Stomach (tissue), 9 donors: ENCODE results near the gene ATP12A. TPM values are rescaled to one million over a fixed set of nuclear protein-coding genes. Genes with fewer than 3 reads are reported as not detected.
A peak's percentile ranks its signal among the peaks of the same experiment; 100 is the strongest.

Source experiments
- DNase-seq, 2 donors: peaks; one replicate each; pipeline versions ENCODE4 v3.0.0 to v3.0.0-alpha.2; 2013 to 2019
- H3K27ac ChIP-seq, 5 donors: fragments of 200-600 bp in 4 of 5; sonication (generic) in 4 of 5; one replicate each; pipeline ENCODE4 v1.5.1; 2013 to 2019; ENCODE audit warnings: mild to moderate bottlenecking in 1 of 5, moderate library complexity in 1 of 5
- H3K27me3 ChIP-seq, 3 donors: fragments of 200-600 bp; sonication (generic); one replicate each; pipeline ENCODE4 v1.5.1; 2017 to 2019; ENCODE audit warnings: mixed run types in 1 of 3
- H3K36me3 ChIP-seq, 4 donors: fragments of 200-600 bp; sonication (generic); 1 replicate in 3 of 4; 2 replicates in 1 of 4; pipeline ENCODE4 v1.5.1; 2016 to 2019
- H3K4me1 ChIP-seq, 4 donors: fragments of 200-600 bp; sonication (generic); one replicate each; pipeline ENCODE4 v1.5.1; 2016 to 2019
- H3K4me3 ChIP-seq, 4 donors: fragments of 200-600 bp; sonication (generic) in 3 of 4; one replicate each; pipeline ENCODE4 v1.5.1; 2016 to 2019; ENCODE audit warnings: mild to moderate bottlenecking in 1 of 4
- H3K9me3 ChIP-seq, 4 donors: fragments of 200-600 bp; sonication (generic); one replicate each; pipeline ENCODE4 v1.5.1; 2016 to 2019
- EP300 ChIP-seq: sonication (generic); formaldehyde crosslinking; IDR thresholded peaks from one replicate; pipeline ENCODE4 v1.6.1; 2017; ENCODE audit warnings: antibody characterized with exemption
- POLR2A ChIP-seq, 4 donors: fragments of 450-650 bp; IDR thresholded peaks; one replicate each; pipeline ENCODE4 v1.6.1; 2016; ENCODE audit warnings: antibody characterized with exemption in 4 of 4, control low read depth in 2 of 4, mild to moderate bottlenecking in 1 of 4, moderate library complexity in 1 of 4
- POLR2AphosphoS5 ChIP-seq, 3 donors: sonication (generic); formaldehyde crosslinking; IDR thresholded peaks; one replicate each; pipeline ENCODE4 v1.6.1; 2016; ENCODE audit warnings: antibody characterized with exemption in 3 of 3
- WGBS, 5 donors: extraction: QIAGEN DNeasy Blood & Tissue Kit in 3 of 5; methylation state at CpG; one replicate each; pipeline versions ENCODE4 v1.1.5 to v1.1.7; 2013 to 2018; 5-methylcytosine and 5-hydroxymethylcytosine counted together
- intact Hi-C: fragments of 100-400 bp; cut with DNase I; formaldehyde crosslinking; loops from one replicate; pipeline ENCODE4 v1.15.1; 2023; ENCODE audit warnings: low total_unique reads
- polyA plus RNA-seq, 3 donors: library from polyadenylated mRNA; stranded (reverse); fragments of 200-250 nt; gene quantifications; one replicate each; pipeline ENCODE4 v1.2.3, GENCODE V29; 2013
- total RNA-seq, 5 donors: library from RNA; depleted of rRNA; stranded (reverse); fragments of >200 nt; gene quantifications; one replicate each; pipeline versions ENCODE4 v1.1.0 to v1.2.3, GENCODE V29; 2014 to 2016
- TF ChIP-seq, protein P1 (sequence below), 7 experiments: fragments of 450-650 bp in 4 of 7; fragments of 200-600 bp in 3 of 7; sonication (generic) in 3 of 7; IDR thresholded peaks; one replicate each; pipeline ENCODE4 v1.5.1; 2016 to 2019; ENCODE audit warnings: antibody characterized with exemption in 7 of 7, control low read depth in 2 of 7, mild to moderate bottlenecking in 1 of 7
- donor health status: healthy with polysubstance abuse.
- donor health status: Bipolar disorder and iron deficiency.
- donor health status: healthy.

ATP12A gene
- total and polyA plus RNA-seq, 8 donors, result 0.08 TPM; not detected in 7

DNA sequence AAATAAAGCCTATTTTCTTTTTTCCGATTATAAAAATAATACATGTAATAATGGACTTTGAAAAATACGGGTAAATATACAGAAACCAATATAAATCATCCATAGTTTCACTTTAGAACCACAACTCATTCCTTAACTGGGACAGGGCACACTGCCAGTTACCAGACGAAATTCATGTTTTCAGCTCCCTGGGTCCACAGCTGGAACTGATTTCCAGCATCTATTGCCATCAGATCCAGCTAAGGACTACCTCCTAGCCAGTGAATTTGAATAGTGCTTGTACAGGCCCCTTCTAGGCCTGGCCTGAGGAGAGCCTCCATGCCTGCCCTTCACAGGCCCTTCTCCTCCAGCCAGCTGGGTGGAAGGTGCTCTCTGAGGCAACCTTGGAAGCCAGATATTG, 30.0 kb upstream of the ATP12A start:
- peak in 1 of 2 donors; percentile 56 for DNase-seq
- TF ChIP-seq EP300 (no peak), POLR2AphosphoS5 (IDR thresholded peaks at IDR 0.05) (no peak), POLR2A (IDR thresholded peaks at IDR 0.05) (no peak)
- TF ChIP-seq, protein P1, sequence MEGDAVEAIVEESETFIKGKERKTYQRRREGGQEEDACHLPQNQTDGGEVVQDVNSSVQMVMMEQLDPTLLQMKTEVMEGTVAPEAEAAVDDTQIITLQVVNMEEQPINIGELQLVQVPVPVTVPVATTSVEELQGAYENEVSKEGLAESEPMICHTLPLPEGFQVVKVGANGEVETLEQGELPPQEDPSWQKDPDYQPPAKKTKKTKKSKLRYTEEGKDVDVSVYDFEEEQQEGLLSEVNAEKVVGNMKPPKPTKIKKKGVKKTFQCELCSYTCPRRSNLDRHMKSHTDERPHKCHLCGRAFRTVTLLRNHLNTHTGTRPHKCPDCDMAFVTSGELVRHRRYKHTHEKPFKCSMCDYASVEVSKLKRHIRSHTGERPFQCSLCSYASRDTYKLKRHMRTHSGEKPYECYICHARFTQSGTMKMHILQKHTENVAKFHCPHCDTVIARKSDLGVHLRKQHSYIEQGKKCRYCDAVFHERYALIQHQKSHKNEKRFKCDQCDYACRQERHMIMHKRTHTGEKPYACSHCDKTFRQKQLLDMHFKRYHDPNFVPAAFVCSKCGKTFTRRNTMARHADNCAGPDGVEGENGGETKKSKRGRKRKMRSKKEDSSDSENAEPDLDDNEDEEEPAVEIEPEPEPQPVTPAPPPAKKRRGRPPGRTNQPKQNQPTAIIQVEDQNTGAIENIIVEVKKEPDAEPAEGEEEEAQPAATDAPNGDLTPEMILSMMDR (IDR thresholded peaks at IDR 0.05), result no peak
- no peaks in the 10 kb centered on the region for H3K9me3 ChIP-seq
- H3K27ac ChIP-seq, result no peak overlapping the region
- WGBS, 5 donors, result 46 to 68% (median 52%) methylated on average over 3 of the region's 3 CpGs
- H3K36me3 ChIP-seq, result no peaks in the 10 kb centered on the region
- no peak overlapping the region for H3K4me3 ChIP-seq
- H3K4me1 ChIP-seq, result peaks cover 0 to 8% (median 0%) of the 10 kb centered on the region in 4 donors
- H3K27me3 ChIP-seq, result no peaks in the 10 kb centered on the region
- intact Hi-C loops, result no loop called here

DNA sequence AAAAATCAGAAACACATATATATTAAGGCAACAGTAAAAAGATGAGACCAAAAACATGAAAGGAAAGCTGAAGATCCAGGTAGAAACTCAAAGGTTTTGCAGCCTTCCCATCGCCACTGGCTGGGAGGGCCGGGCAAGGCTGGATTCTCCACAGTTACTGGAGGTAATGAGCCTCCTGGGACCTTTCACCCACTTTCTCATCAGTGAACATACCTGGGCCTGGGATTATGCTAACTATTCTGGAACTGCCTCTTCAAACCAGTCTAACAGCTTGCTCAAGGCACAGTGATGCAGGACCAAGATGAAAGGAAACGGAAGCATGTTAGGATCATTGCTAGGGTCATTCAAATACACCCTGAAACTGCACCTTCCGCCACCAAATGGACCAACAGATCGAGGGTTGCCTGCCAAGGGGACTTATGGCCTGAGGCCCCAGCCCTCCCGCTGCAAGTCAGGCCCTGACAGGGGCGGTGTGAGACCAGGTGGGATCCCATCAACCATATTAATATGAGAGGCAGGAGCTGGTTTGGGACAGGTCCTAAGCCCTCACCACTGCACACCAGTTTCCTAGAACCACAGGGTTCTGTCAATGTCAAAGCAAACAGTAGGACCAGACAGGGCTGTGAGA, 28.4 kb upstream of the ATP12A start:
- no peak overlapping the region for H3K27ac ChIP-seq
- peak in 1 of 2 donors; percentile 81 for DNase-seq
- H3K4me1 ChIP-seq, result peaks cover 0 to 8% (median 0%) of the 10 kb centered on the region in 4 donors
- H3K9me3 ChIP-seq, result no peaks in the 10 kb centered on the region
- no peak overlapping the region for H3K4me3 ChIP-seq
- H3K27me3 ChIP-seq, result no peaks in the 10 kb centered on the region
- 70 to 88% (median 85%) methylated on average over 7 of the region's 7 CpGs for WGBS, 5 donors
- TF ChIP-seq POLR2AphosphoS5 (IDR thresholded peaks at IDR 0.05) (no peak), EP300 (no peak), POLR2A (IDR thresholded peaks at IDR 0.05) (no peak)
- TF ChIP-seq, protein P1 (IDR thresholded peaks at IDR 0.05), result no peak
- no peaks in the 10 kb centered on the region for H3K36me3 ChIP-seq
- intact Hi-C loops, result no loop called here

DNA sequence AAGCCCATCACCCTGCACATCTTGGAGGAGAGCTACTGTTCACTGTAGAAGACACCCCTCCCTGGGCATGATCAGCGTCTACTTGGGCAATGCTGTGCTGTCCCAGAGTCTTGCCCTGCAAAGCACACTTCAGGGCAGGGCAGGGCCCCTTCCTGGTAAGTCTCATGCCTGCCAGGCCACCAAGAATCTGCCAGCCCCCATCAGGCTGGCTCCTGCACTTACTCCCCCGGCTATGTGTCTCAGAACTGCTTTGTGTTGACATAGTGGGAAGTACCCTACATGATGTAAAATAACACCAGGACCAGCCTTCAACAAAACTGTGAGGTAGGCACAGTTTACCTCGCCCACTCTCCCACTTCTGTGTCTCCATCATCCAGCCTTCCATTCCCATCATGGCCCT, 27.8 kb upstream of the ATP12A start:
- Histone ChIP-seq H3K36me3 (no peaks in the 10 kb centered on the region), H3K4me3 (no peak overlapping the region), H3K27me3 (no peaks in the 10 kb centered on the region), H3K4me1 (peaks cover 0 to 8% (median 0%) of the 10 kb centered on the region in 4 donors), H3K27ac (no peak overlapping the region), H3K9me3 (no peaks in the 10 kb centered on the region)
- TF ChIP-seq EP300 (no peak), POLR2AphosphoS5 (IDR thresholded peaks at IDR 0.05) (no peak), POLR2A (IDR thresholded peaks at IDR 0.05) (no peak)
- TF ChIP-seq, protein P1 (IDR thresholded peaks at IDR 0.05), result no peak
- no peak for DNase-seq
- 75 to 93% (median 80%) methylated on average over 1 to 3 of the region's 3 CpGs for WGBS, 5 donors
- intact Hi-C loops, result no loop called here

- H3K36me3 ChIP-seq, result no peaks in the 10 kb centered on the region
- H3K4me1 ChIP-seq, result peaks cover 0 to 6% (median 0%) of the 10 kb centered on the region in 4 donors
- no peaks in the 10 kb centered on the region for H3K27me3 ChIP-seq
- intact Hi-C loops, result no loop called here
- H3K27ac ChIP-seq, result no peak overlapping the region
- no peaks in the 10 kb centered on the region for H3K9me3 ChIP-seq
- TF ChIP-seq POLR2AphosphoS5 (IDR thresholded peaks at IDR 0.05) (no peak), POLR2A (IDR thresholded peaks at IDR 0.05) (no peak), EP300 (no peak)
- TF ChIP-seq, protein P1 (IDR thresholded peaks at IDR 0.05), result no peak
- no peak overlapping the region for H3K4me3 ChIP-seq
- WGBS, 5 donors, result 80 to 95% (median 89%) methylated on average over 7 of the region's 7 CpGs
- peak in 1 of 2 donors; percentile 26 for DNase-seq
These were observed 25.5 kb upstream of the ATP12A start for GRCh38 chr13:24654741-24655140.
